IMR-90 (cell line): ENCODE data around the gene PGAP1. TPM values are rescaled to one million over a fixed set of nuclear protein-coding genes. Genes with fewer than 3 reads are reported as not detected.

Experiments used
- ATAC-seq: fragments of 200-7000 bp; cut with Tn5 transposase; 2 replicates; pipeline ENCODE4 v1.9.1; 2020; ENCODE audit warnings: low read depth, mild to moderate bottlenecking, moderate library complexity
- BruUV-seq: library from RNA; stranded (reverse); fragments of 400-500 nt; replicated peaks from 2 replicates; lab custom pipeline; 2021; lab: Mats Ljungman, UMichigan
- CTCF ChIA-PET: fragments of 300-600 bp; formaldehyde crosslinking; extraction: SDS; loops from one replicate; lab custom pipeline; 2021; ENCODE audit warnings: antibody characterized with exemption; lab: Yijun Ruan, JAX
- POLR2A ChIA-PET: fragments of 300-600 bp; sonication (Branson Sonifier 250); formaldehyde crosslinking; loops from one replicate; lab custom pipeline; 2022; ENCODE audit warnings: antibody characterized with exemption; ENCODE audit not compliant: unreplicated experiment; lab: Charles Lee
- DNase-seq: peaks from one replicate; pipeline ENCODE4 v3.0.0; 2013
- H2AFZ ChIP-seq: replicated peaks from 2 replicates; pipeline ENCODE3; 2013; ENCODE audit warnings: low read length, mild to moderate bottlenecking; ENCODE audit not compliant: poor library complexity
- H2AK5ac ChIP-seq: 2 replicates; pipeline ENCODE4 v1.6.1; 2013; ENCODE audit warnings: low read depth, low read length, inconsistent platforms
- H2AK9ac ChIP-seq: replicated peaks from 2 replicates; pipeline ENCODE3; 2013; ENCODE audit warnings: mild to moderate bottlenecking, low read depth, low read length, moderate library complexity; ENCODE audit not compliant: poor library complexity
- H2BK120ac ChIP-seq: 2 replicates; pipeline ENCODE4 v1.6.1; 2013; ENCODE audit warnings: low read depth, low read length, inconsistent platforms
- H2BK15ac ChIP-seq: 3 replicates; pipeline ENCODE4 v1.6.1; 2013; ENCODE audit warnings: low read depth, low read length, inconsistent platforms
- H2BK20ac ChIP-seq: 2 replicates; pipeline ENCODE4 v1.6.1; 2013; ENCODE audit warnings: low read depth, mild to moderate bottlenecking, inconsistent platforms, low read length, moderate library complexity
- H2BK5ac ChIP-seq: 2 replicates; pipeline ENCODE4 v1.6.1; 2013; ENCODE audit warnings: mild to moderate bottlenecking, low read depth, low read length, inconsistent platforms; ENCODE audit not compliant: poor library complexity, severe bottlenecking
- H3K14ac ChIP-seq: replicated peaks from 2 replicates; pipeline ENCODE4 v1.6.1; 2013; ENCODE audit warnings: low read depth, low read length, inconsistent platforms
- H3K18ac ChIP-seq: 2 replicates; pipeline ENCODE4 v1.6.1; 2013; ENCODE audit warnings: low read depth, low read length, control low read depth
- H3K23ac ChIP-seq: 2 replicates; pipeline ENCODE4 v1.6.1; 2013; ENCODE audit warnings: low read depth, low read length, inconsistent platforms
- H3K27ac ChIP-seq: 2 replicates; pipeline ENCODE4 v1.5.1; 2013; ENCODE audit warnings: mild to moderate bottlenecking, control low read depth, low read length; ENCODE audit not compliant: insufficient read depth
- H3K27me3 ChIP-seq: 2 replicates; pipeline ENCODE4 v1.6.1; 2013; ENCODE audit warnings: low read length; ENCODE audit not compliant: control insufficient read depth, insufficient read depth
- H3K36me3 ChIP-seq: 2 replicates; pipeline ENCODE4 v1.6.1; 2013; ENCODE audit warnings: low read length, mixed read lengths; ENCODE audit not compliant: control insufficient read depth, insufficient read depth
- H3K4ac ChIP-seq: 2 replicates; pipeline ENCODE4 v1.6.1; 2013; ENCODE audit warnings: low read depth, low read length, inconsistent platforms
- H3K4me1 ChIP-seq: 2 replicates; pipeline ENCODE4 v1.6.1; 2013; ENCODE audit warnings: low read length, mixed read lengths; ENCODE audit not compliant: control insufficient read depth, insufficient read depth
- H3K4me2 ChIP-seq: 2 replicates; pipeline ENCODE4 v1.6.1; 2013; ENCODE audit warnings: low read depth, mild to moderate bottlenecking, control low read depth, low read length, moderate library complexity
- H3K4me3 ChIP-seq: 2 replicates; pipeline ENCODE4 v1.5.1; 2013; ENCODE audit warnings: low read depth, mild to moderate bottlenecking, control low read depth, low read length, moderate library complexity; ENCODE audit not compliant: insufficient read depth
- H3K56ac ChIP-seq: 2 replicates; pipeline ENCODE4 v1.6.1; 2013; ENCODE audit warnings: low read length, inconsistent platforms; ENCODE audit not compliant: insufficient read depth; ENCODE audit errors: extremely low read depth
- H3K79me1 ChIP-seq, 2 experiments: 2 replicates each; pipeline ENCODE4 v1.6.1; 2013; ENCODE audit warnings: low read length in 2 of 2, inconsistent platforms in 1 of 2, low read depth in 1 of 2
- H3K9ac ChIP-seq: 2 replicates; pipeline ENCODE4 v1.6.1; 2013; ENCODE audit warnings: low read depth, low read length, control low read depth
- H3K9me1 ChIP-seq: 2 replicates; pipeline ENCODE4 v1.6.1; 2013; ENCODE audit warnings: low read length, inconsistent platforms; ENCODE audit not compliant: insufficient read depth
- H3K9me3 ChIP-seq: 2 replicates; pipeline ENCODE4 v1.6.1; 2013; ENCODE audit warnings: low read length; ENCODE audit not compliant: control insufficient read depth, insufficient read depth
- H4K20me1 ChIP-seq: 2 replicates; pipeline ENCODE4 v1.6.1; 2013; ENCODE audit warnings: low read length, inconsistent platforms; ENCODE audit not compliant: insufficient read depth
- H4K5ac ChIP-seq: 2 replicates; pipeline ENCODE4 v1.6.1; 2013; ENCODE audit warnings: mild to moderate bottlenecking, low read depth, low read length, control low read depth
- H4K8ac ChIP-seq, 2 experiments: 2 replicates each; pipeline ENCODE4 v1.6.1; 2013; ENCODE audit warnings: low read depth in 2 of 2, low read length in 2 of 2, control low read depth in 1 of 2, inconsistent platforms in 1 of 2
- H4K91ac ChIP-seq: 2 replicates; pipeline ENCODE4 v1.6.1; 2013; ENCODE audit warnings: low read depth, low read length, inconsistent platforms; ENCODE audit not compliant: insufficient read depth
- CTCF ChIP-seq: conservative IDR thresholded peaks from 2 replicates; pipeline ENCODE4 v1.5.1; 2012; ENCODE audit warnings: mild to moderate bottlenecking, low read depth, low read length, improper control_type of control experiment
- MAZ ChIP-seq: IDR thresholded peaks from 2 replicates; pipeline ENCODE4 v1.6.1; 2012; ENCODE audit warnings: low read depth, mild to moderate bottlenecking, low read length, improper control_type of control experiment, moderate library complexity, borderline replicate concordance
- MXI1 ChIP-seq: IDR thresholded peaks from 2 replicates; pipeline ENCODE4 v1.6.1; 2012; ENCODE audit warnings: low read depth, mild to moderate bottlenecking, low read length, moderate library complexity, borderline replicate concordance
- NFE2L2 ChIP-seq: fragments of 150-350 bp; IDR thresholded peaks from 2 replicates; pipeline ENCODE4 v1.6.1; 2016; ENCODE audit warnings: low read depth, mild to moderate bottlenecking, low read length
- POLR2A ChIP-seq: IDR thresholded peaks from 2 replicates; pipeline ENCODE4 v1.6.1; 2012; ENCODE audit warnings: mild to moderate bottlenecking, low read depth, low read length
- RAD21 ChIP-seq: IDR thresholded peaks from 2 replicates; pipeline ENCODE4 v1.6.1; 2012; ENCODE audit warnings: low read length, improper control_type of control experiment
- RCOR1 ChIP-seq: IDR thresholded peaks from 2 replicates; pipeline ENCODE4 v1.6.1; 2012; ENCODE audit warnings: mild to moderate bottlenecking, low read length, improper control_type of control experiment; ENCODE audit not compliant: insufficient replicate concordance
- WGBS, 2 experiments: methylation state at CpG; one replicate each; pipeline versions ENCODE4 v1.1.5 to v1.1.7; 2013; ENCODE audit warnings: missing lambda C conversion rate in 2 of 2; ENCODE audit not compliant: insufficient read length in 1 of 2; ENCODE audit errors: extremely low coverage in 2 of 2; 5-methylcytosine and 5-hydroxymethylcytosine counted together
- dilution Hi-C: fragments of 300-500 bp; cut with HindIII; formaldehyde crosslinking; loops from one replicate; pipeline ENCODE4 v1.14.3; 2018; ENCODE audit warnings: low sequenced_read_pairs; ENCODE audit not compliant: unreplicated experiment
- in situ Hi-C: fragments of 300-500 bp; cut with MboI; formaldehyde crosslinking; loops from 3 replicates; pipeline ENCODE4 v1.14.3; 2019; ENCODE audit warnings: low sequenced_read_pairs, inconsistent platforms, mixed read lengths
- intact Hi-C: fragments of 100-400 bp; cut with micrococcal nuclease; formaldehyde crosslinking; loops from 2 replicates; pipeline ENCODE4 v1.10.0; 2022
- polyA plus RNA-seq, 3 experiments: library from polyadenylated mRNA; depleted of rRNA; stranded (reverse); fragments of >200 nt; gene quantifications; 2 replicates each; pipeline ENCODE4 v1.2.3, GENCODE V29; 2012; ENCODE audit warnings: low replicate concordance in 1 of 3
- total RNA-seq: library from RNA; depleted of rRNA; stranded (reverse); fragments of >200 nt; gene quantifications from 2 replicates; pipeline ENCODE4 v1.2.3, GENCODE V29; 2012
- TF ChIP-seq, protein P1 (sequence below): fragments of 150-350 bp; IDR thresholded peaks from 2 replicates; pipeline ENCODE4 v1.6.1; 2016; ENCODE audit warnings: low read depth, mild to moderate bottlenecking, low read length, moderate library complexity, borderline replicate concordance

The PGAP1 gene
- total and polyA plus RNA-seq, 2 of the 4 experiments (the other 2 are of a cell fraction), result 1.9 to 5.7 TPM

GRCh38 chr2:196840171-196840570 lies 86.3 kb downstream of the PGAP1 start:
- Histone ChIP-seq H3K4ac (no peak overlapping the region), H3K4me1 (peaks cover 3% of the 10 kb centered on the region; the same call in 1 of the 2 replicates), H4K5ac (no peak overlapping the region), H3K4me2 (no peak overlapping the region), H4K91ac (no peak overlapping the region), H2BK5ac (no peak overlapping the region), H2BK15ac (no peak overlapping the region), H3K14ac (no peak overlapping the region), H3K27ac (no peak overlapping the region), H3K4me3 (no peak overlapping the region), H3K23ac (no peak overlapping the region), H4K8ac (no peak overlapping the region), H3K9me3 (no peaks in the 10 kb centered on the region), H2AK9ac (no peak overlapping the region), H3K9ac (no peak overlapping the region), H3K79me1 (no peaks in the 10 kb centered on the region), H2AFZ (no peak overlapping the region), H3K56ac (no peak overlapping the region), H3K27me3 (no peaks in the 10 kb centered on the region), H2BK20ac (no peak overlapping the region), H3K18ac (no peak overlapping the region), H3K9me1 (0 out of 2 replicates have a peak, but pooled peaks cover 2% of the 10 kb centered on the region), H4K20me1 (no peaks in the 10 kb centered on the region), H3K36me3 (no peaks in the 10 kb centered on the region), H2AK5ac (no peak overlapping the region), H2BK120ac (no peak overlapping the region)
- in situ Hi-C loops (no loop called here), dilution Hi-C loops (no loop called here), intact Hi-C loops (no loop called here)
- no peak for TF ChIP-seq RAD21
- TF ChIP-seq MAZ, result no peak
- TF ChIP-seq POLR2A, result no peak
- TF ChIP-seq NFE2L2, result no peak
- TF ChIP-seq MXI1, result no peak
- TF ChIP-seq, protein P1, sequence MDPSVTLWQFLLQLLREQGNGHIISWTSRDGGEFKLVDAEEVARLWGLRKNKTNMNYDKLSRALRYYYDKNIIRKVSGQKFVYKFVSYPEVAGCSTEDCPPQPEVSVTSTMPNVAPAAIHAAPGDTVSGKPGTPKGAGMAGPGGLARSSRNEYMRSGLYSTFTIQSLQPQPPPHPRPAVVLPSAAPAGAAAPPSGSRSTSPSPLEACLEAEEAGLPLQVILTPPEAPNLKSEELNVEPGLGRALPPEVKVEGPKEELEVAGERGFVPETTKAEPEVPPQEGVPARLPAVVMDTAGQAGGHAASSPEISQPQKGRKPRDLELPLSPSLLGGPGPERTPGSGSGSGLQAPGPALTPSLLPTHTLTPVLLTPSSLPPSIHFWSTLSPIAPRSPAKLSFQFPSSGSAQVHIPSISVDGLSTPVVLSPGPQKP, result no peak
- TF ChIP-seq RCOR1, result no peak
- no peak for TF ChIP-seq CTCF
- no TSS peak for BruUV-seq
- DNase-seq, result no peak
- ChIA-PET POLR2A (no interaction called here), CTCF (interaction anchor here (1.2 kb wide), 1 partner anchor 23 kb away, joined by 3 read pairs; no protein-coding TSS in a partner anchor)
- no CpG with 5 or more reads among the region's 2 CpGs for WGBS, 2 experiments
- no peak for ATAC-seq
